WTC11 (cell line): ENCODE measurements around the gene METTL25B. TPM values are rescaled to one million over a fixed set of nuclear protein-coding genes. Genes with fewer than 3 reads are reported as not detected.
A peak's percentile ranks its signal among the peaks of the same experiment; 100 is the strongest.

ENCODE experiments used
- ATAC-seq: fragments of 200-7000 bp; cut with Tn5 transposase; 2 replicates; pipeline ENCODE4 v1.10.0; 2021; ENCODE audit warnings: mild to moderate bottlenecking, moderate library complexity
- CTCF ChIA-PET: fragments of 300-600 bp; sonication (Branson Sonifier 250); formaldehyde crosslinking; loops from one replicate; lab custom pipeline; 2021; ENCODE audit warnings: antibody characterized with exemption; lab: Charles Lee
- POLR2A ChIA-PET: fragments of 350-600 bp; sonication (Branson Sonifier 250); formaldehyde crosslinking; loops from one replicate; lab custom pipeline; 2021; ENCODE audit warnings: antibody characterized with exemption; lab: Charles Lee
- DNase-seq: peaks from one replicate; pipeline ENCODE4 v3.0.0; 2021; ENCODE audit warnings: low spot score
- H3K27ac Mint-ChIP-seq: 2 replicates; pipeline ENCODE4 v1.8.0; 2021; ENCODE audit warnings: mixed read lengths
- H3K27me3 Mint-ChIP-seq: 2 replicates; pipeline ENCODE4 v1.8.0; 2021; ENCODE audit warnings: low read depth, mild to moderate bottlenecking, moderate library complexity, mixed read lengths
- H3K36me3 Mint-ChIP-seq: 2 replicates; pipeline ENCODE4 v1.8.0; 2021; ENCODE audit warnings: mixed read lengths
- H3K4me1 Mint-ChIP-seq: 2 replicates; pipeline ENCODE4 v1.8.0; 2022; ENCODE audit warnings: mixed read lengths
- H3K4me3 Mint-ChIP-seq: 2 replicates; pipeline ENCODE4 v1.8.0; 2021; ENCODE audit warnings: mild to moderate bottlenecking, moderate library complexity, mixed read lengths
- H3K9me3 Mint-ChIP-seq: 2 replicates; pipeline ENCODE4 v1.8.0; 2021; ENCODE audit warnings: mixed read lengths
- CBFB ChIP-seq: sonication (generic); formaldehyde crosslinking; IDR thresholded peaks from 2 replicates; pipeline ENCODE4 v1.8.1; 2022; ENCODE audit warnings: mild to moderate bottlenecking, low read depth, missing genetic modification reagents
- EMX1 ChIP-seq: fragments of 250-450 bp; sonication (Bioruptor Pico); IDR thresholded peaks from 2 replicates; pipeline ENCODE4 v1.8.0; 2021; ENCODE audit warnings: mild to moderate bottlenecking
- FOXK1 ChIP-seq: sonication (generic); formaldehyde crosslinking; IDR thresholded peaks from 2 replicates; pipeline ENCODE4 v1.8.0; 2022; ENCODE audit warnings: mild to moderate bottlenecking, moderate library complexity, missing genetic modification reagents
- FOXP1 ChIP-seq: sonication (generic); formaldehyde crosslinking; IDR thresholded peaks from 2 replicates; pipeline ENCODE4 v1.8.0; 2022; ENCODE audit warnings: missing genetic modification reagents, mild to moderate bottlenecking, moderate library complexity, borderline replicate concordance
- GABPB1 ChIP-seq: sonication (generic); formaldehyde crosslinking; IDR thresholded peaks from 2 replicates; pipeline ENCODE4 v1.8.1; 2023; ENCODE audit warnings: mild to moderate bottlenecking, missing genetic modification reagents
- IRF2 ChIP-seq: sonication (generic); formaldehyde crosslinking; IDR thresholded peaks from 2 replicates; pipeline ENCODE4 v1.8.0; 2022; ENCODE audit warnings: low read depth, missing genetic modification reagents, borderline replicate concordance
- NFATC4 ChIP-seq: fragments of 250-450 bp; sonication (Bioruptor Pico); IDR thresholded peaks from 2 replicates; pipeline ENCODE4 v1.9.0; 2021; ENCODE audit warnings: mild to moderate bottlenecking
- NFE2L1 ChIP-seq: sonication (generic); formaldehyde crosslinking; IDR thresholded peaks from 2 replicates; pipeline ENCODE4 v1.8.1; 2023; ENCODE audit warnings: missing genetic modification reagents
- NFYB ChIP-seq: sonication (generic); formaldehyde crosslinking; conservative IDR thresholded peaks from 2 replicates; pipeline ENCODE4 v1.8.0; 2022; ENCODE audit warnings: low read depth, missing genetic modification reagents
- SMAD4 ChIP-seq: sonication (generic); formaldehyde crosslinking; IDR thresholded peaks from 2 replicates; pipeline ENCODE4 v1.8.0; 2022; ENCODE audit warnings: mild to moderate bottlenecking, missing genetic modification reagents
- TEAD4 ChIP-seq: sonication (generic); formaldehyde crosslinking; IDR thresholded peaks from 2 replicates; pipeline ENCODE4 v1.8.0; 2022; ENCODE audit warnings: mild to moderate bottlenecking, missing genetic modification reagents
- ZNF138 ChIP-seq: sonication (generic); formaldehyde crosslinking; conservative IDR thresholded peaks from 2 replicates; pipeline ENCODE4 v1.8.1; 2022; ENCODE audit warnings: mild to moderate bottlenecking, moderate library complexity, missing genetic modification reagents
- ZNF232 ChIP-seq: sonication (generic); formaldehyde crosslinking; IDR thresholded peaks from 2 replicates; pipeline ENCODE4 v1.8.0; 2022; ENCODE audit warnings: mild to moderate bottlenecking, missing genetic modification reagents
- ZNF423 ChIP-seq: fragments of 250-450 bp; sonication (Bioruptor Pico); IDR thresholded peaks from 2 replicates; pipeline ENCODE4 v2.1.2; 2022; ENCODE audit warnings: mild to moderate bottlenecking, moderate library complexity
- total RNA-seq: library from RNA; stranded (reverse); gene quantifications from 3 replicates; pipeline ENCODE4 v1.2.3, GENCODE V29; 2021
- TF ChIP-seq, protein P1 (sequence below): sonication (generic); formaldehyde crosslinking; IDR thresholded peaks from 2 replicates; pipeline ENCODE4 v1.8.0; 2022; ENCODE audit warnings: mild to moderate bottlenecking, missing genetic modification reagents
- TF ChIP-seq, protein P2 (sequence below): sonication (generic); formaldehyde crosslinking; IDR thresholded peaks from 2 replicates; pipeline ENCODE4 v1.8.1; 2023; ENCODE audit warnings: mild to moderate bottlenecking, moderate library complexity, missing genetic modification reagents
- TF ChIP-seq, protein P3 (sequence below): fragments of 250-450 bp; sonication (Bioruptor Pico); conservative IDR thresholded peaks from 2 replicates; pipeline ENCODE4 v1.9.0; 2021; ENCODE audit warnings: mild to moderate bottlenecking
- TF ChIP-seq, protein P4 (sequence below): sonication (generic); formaldehyde crosslinking; IDR thresholded peaks from 2 replicates; pipeline ENCODE4 v1.8.1; 2023; ENCODE audit warnings: mild to moderate bottlenecking, missing genetic modification reagents
- TF ChIP-seq, protein P5 (sequence below): sonication (generic); formaldehyde crosslinking; IDR thresholded peaks from 2 replicates; pipeline ENCODE4 v1.8.1; 2023; ENCODE audit warnings: mild to moderate bottlenecking, missing genetic modification reagents, moderate library complexity

METTL25B gene
- total RNA-seq, 1 experiment from 2014 or later, result 32.0 TPM

DNA sequence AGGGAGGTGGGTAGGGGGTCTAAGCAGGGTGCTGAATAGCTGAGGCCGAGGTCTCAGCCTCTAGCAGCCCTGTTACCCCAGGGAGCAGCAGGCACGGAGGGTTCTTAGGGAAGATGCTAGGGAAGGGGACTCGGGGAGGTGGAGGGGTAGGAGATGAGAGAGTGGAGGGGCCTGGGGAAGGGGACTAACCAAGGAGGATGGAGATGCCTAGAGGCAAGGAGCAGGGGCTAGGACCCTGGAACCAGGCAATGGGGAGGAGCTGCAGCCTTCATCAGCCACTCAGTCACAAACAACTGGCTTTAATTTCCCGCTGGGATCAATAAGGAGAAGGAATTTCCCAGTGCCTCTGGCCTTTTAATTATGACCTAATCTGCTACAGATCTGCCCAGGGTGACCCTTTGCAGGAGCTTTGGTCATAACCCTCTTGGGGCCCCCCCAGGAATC is 20.0 kb upstream of the METTL25B start:
- CTCF ChIA-PET, result interaction anchor here (0.6 to 25.2 kb wide), 15 partner anchors 9 to 366 kb away, joined by 3 to 1553 read pairs (median 4); partner anchors contain the start of genes HAPLN2, INSRR, ISG20L2 and METTL25B
- Mint-ChIP-seq H3K27me3 (peaks cover 21% of the 10 kb centered on the region), H3K36me3 (0 out of 2 replicates have a peak, but pooled peaks cover under 1% of the 10 kb centered on the region)
- DNase-seq, result peak; percentile 69
- TF ChIP-seq FOXK1 (CRISPR knock-in tag), result peak; percentile 28; the same call in 1 of the 2 replicates
- TF ChIP-seq ZNF423 (CRISPR knock-in tag), result 0 out of 2 replicates have a peak, but pooled peaks have one; percentile 7
- peak; percentile 49; the same call in 1 of the 2 replicates for TF ChIP-seq FOXP1 (CRISPR knock-in tag)
- no peak for TF ChIP-seq TEAD4
- TF ChIP-seq, protein P1, sequence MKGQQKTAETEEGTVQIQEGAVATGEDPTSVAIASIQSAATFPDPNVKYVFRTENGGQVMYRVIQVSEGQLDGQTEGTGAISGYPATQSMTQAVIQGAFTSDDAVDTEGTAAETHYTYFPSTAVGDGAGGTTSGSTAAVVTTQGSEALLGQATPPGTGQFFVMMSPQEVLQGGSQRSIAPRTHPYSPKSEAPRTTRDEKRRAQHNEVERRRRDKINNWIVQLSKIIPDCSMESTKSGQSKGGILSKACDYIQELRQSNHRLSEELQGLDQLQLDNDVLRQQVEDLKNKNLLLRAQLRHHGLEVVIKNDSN, result no peak
- TF ChIP-seq, all 79 proteins: peak for 3
- Mint-ChIP-seq H3K4me1 (peaks cover 69% of the 10 kb centered on the region), H3K4me3 (peak overlapping the region; percentile 84), H3K27ac (peak overlapping the region; percentile 92), H3K9me3 (no peaks in the 10 kb centered on the region)
- POLR2A ChIA-PET, result interaction anchor here (0.9 to 5.4 kb wide), 8 partner anchors 13 to 43 kb away, joined by 3 to 195 read pairs (median 8); partner anchors contain the start of genes HDGF, ISG20L2, METTL25B and NES
- peak; percentile 33 for ATAC-seq

DNA sequence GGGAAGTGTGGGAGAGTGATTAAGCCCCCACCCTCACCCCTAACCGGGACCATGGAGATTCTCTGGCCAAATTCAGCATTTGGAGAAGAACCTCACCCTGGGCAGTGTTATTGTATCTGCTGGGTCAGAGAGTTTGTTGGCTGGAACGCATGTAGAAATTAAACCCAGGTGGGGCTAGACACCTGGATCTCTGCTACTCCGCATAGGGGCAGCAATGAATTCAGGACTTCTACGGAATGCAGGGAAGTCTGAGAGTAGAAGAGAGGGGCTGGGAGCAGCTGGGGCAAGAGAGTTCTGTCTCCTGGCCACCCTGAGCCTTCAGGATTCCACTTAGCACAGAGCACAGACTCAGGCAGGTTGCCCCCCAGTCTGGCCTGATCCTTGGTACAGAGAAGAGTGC is 19.2 kb upstream of the METTL25B start:
- Mint-ChIP-seq H3K27ac (no peak overlapping the region; the same call in 1 of the 2 replicates), H3K27me3 (peaks cover 13% of the 10 kb centered on the region), H3K9me3 (no peaks in the 10 kb centered on the region), H3K4me3 (peak overlapping the region; percentile 84), H3K36me3 (no peaks in the 10 kb centered on the region), H3K4me1 (peaks cover 61% of the 10 kb centered on the region)
- POLR2A ChIA-PET, result interaction anchor here (1.0 to 5.4 kb wide), 5 partner anchors 17 to 32 kb away, joined by 3 to 195 read pairs (median 9); partner anchors contain the start of genes ISG20L2, METTL25B and NES
- CTCF ChIA-PET, result interaction anchor here (0.8 to 25.2 kb wide), 8 partner anchors 11 to 365 kb away, joined by 3 to 1553 read pairs (median 20); partner anchors contain the start of genes INSRR, ISG20L2, METTL25B and NES
- DNase-seq (no peak), ATAC-seq (no peak)
- no peak for TF ChIP-seq EMX1 (CRISPR knock-in tag)

DNA sequence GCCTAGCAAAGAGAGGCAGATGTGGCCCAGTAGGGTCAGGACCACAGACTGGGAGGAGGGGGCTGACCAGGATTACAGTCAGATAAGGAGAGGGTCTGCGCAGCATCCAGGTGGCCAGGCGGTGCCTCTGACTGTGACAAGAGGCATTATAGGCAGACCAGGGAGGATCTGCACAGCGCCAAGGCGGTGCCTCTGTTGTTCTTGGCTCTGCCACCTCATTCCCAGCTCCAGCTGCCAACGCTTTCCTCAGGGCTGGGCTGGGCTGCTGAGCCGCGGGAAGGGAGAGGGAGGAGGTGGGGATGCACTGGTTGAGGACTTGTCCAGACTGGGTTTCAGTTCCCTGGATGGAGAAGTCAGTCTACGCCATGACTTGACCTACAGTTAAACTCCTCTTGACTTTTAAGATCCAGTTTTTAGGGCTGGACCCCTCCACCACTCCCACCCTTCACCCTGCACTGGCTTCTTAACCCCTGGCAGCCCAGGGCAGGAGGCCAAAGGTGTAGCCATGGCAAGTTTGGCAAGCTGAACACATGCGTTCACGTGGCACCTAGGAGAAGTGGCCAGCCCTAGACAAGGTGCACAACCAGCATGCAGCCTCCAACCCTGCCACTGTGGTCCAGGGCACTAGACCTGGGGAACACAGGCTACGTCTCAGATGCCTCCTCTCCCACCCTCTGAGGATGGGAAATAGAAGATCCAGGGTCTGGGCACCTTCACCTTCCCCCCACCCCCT is 18.3 kb upstream of the METTL25B start:
- H3K36me3 Mint-ChIP-seq, result no peaks in the 10 kb centered on the region
- H3K4me1 Mint-ChIP-seq, result peaks cover 55% of the 10 kb centered on the region
- H3K4me3 Mint-ChIP-seq, result no peak overlapping the region
- no peak for ATAC-seq
- ChIA-PET POLR2A (interaction anchor here (4.7 to 5.4 kb wide), 2 partner anchors 18 to 33 kb away, joined by 47 to 195 read pairs; partner anchors contain the start of gene NES), CTCF (interaction anchor here (1.0 to 25.2 kb wide), 5 partner anchors 8 to 86 kb away, joined by 5 to 1553 read pairs (median 7); partner anchors contain the start of genes ISG20L2 and METTL25B)
- peaks cover 4% of the 10 kb centered on the region for H3K27me3 Mint-ChIP-seq
- DNase-seq, result no peak
- H3K27ac Mint-ChIP-seq, result no peak overlapping the region
- no peaks in the 10 kb centered on the region for H3K9me3 Mint-ChIP-seq
- TF ChIP-seq, protein P2, sequence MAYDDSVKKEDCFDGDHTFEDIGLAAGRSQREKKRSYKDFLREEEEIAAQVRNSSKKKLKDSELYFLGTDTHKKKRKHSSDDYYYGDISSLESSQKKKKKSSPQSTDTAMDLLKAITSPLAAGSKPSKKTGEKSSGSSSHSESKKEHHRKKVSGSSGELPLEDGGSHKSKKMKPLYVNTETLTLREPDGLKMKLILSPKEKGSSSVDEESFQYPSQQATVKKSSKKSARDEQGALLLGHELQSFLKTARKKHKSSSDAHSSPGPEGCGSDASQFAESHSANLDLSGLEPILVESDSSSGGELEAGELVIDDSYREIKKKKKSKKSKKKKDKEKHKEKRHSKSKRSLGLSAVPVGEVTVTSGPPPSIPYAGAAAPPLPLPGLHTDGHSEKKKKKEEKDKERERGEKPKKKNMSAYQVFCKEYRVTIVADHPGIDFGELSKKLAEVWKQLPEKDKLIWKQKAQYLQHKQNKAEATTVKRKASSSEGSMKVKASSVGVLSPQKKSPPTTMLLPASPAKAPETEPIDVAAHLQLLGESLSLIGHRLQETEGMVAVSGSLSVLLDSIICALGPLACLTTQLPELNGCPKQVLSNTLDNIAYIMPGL (CRISPR knock-in tag), result no peak
- TF ChIP-seq NFYB (CRISPR knock-in tag), result no peak
- no peak for TF ChIP-seq IRF2 (CRISPR knock-in tag)
- TF ChIP-seq, protein P3, sequence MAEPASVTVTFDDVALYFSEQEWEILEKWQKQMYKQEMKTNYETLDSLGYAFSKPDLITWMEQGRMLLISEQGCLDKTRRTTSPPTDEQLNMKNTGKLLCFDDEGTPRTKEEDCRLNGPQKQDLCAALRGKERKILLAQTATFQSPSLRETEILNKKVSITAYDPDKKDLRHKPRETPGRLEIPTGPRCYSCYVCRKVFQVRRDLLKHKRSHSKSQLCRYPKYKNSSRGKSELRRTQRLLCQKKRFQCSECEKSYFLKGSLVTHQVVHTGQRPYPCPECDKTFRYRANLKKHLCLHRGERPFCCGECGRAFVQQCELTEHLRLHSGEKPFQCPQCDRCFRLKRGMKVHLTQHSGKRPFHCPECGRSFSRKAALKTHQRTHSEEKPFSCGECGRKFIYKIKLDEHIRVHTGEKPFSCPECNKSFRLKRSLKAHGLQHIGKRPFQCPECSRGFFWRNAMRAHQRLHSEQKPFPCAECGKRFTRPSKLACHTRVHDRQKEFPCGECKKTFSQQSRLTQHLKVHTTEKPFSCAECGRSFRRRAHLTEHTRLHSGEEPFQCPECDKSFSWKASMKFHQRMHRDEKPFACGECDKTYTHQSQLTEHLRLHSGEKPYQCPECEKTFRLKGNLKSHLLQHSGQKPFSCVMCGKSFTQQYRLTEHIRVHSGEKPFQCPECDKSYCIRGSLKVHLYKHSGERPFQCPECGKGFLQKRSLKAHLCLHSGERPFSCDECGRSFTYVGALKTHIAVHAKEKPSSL (CRISPR knock-in tag), result no peak
- no peak for TF ChIP-seq NFE2L1 (CRISPR knock-in tag)
- no peak for TF ChIP-seq ZNF232 (CRISPR knock-in tag)
- TF ChIP-seq, protein P4, sequence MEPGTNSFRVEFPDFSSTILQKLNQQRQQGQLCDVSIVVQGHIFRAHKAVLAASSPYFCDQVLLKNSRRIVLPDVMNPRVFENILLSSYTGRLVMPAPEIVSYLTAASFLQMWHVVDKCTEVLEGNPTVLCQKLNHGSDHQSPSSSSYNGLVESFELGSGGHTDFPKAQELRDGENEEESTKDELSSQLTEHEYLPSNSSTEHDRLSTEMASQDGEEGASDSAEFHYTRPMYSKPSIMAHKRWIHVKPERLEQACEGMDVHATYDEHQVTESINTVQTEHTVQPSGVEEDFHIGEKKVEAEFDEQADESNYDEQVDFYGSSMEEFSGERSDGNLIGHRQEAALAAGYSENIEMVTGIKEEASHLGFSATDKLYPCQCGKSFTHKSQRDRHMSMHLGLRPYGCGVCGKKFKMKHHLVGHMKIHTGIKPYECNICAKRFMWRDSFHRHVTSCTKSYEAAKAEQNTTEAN (CRISPR knock-in tag), result no peak
- TF ChIP-seq ZNF138 (CRISPR knock-in tag), result no peak
- no peak for TF ChIP-seq NFATC4 (CRISPR knock-in tag)
- TF ChIP-seq CBFB (CRISPR knock-in tag), result no peak
- no peak for TF ChIP-seq GABPB1 (CRISPR knock-in tag)
- TF ChIP-seq SMAD4, result no peak
- TF ChIP-seq, protein P5, sequence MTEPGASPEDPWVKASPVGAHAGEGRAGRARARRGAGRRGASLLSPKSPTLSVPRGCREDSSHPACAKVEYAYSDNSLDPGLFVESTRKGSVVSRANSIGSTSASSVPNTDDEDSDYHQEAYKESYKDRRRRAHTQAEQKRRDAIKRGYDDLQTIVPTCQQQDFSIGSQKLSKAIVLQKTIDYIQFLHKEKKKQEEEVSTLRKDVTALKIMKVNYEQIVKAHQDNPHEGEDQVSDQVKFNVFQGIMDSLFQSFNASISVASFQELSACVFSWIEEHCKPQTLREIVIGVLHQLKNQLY (CRISPR knock-in tag), result no peak
